22Rv1 (cell line): ENCODE measurements around the gene NFIA.
"Not testable (repeated sequence)": the region's sequence is repeated elsewhere in the genome, so short reads cannot be mapped to it uniquely, and the experiment has no call there.

ENCODE experiments used
- ZFX ChIP-seq: fragments of 450-650 bp; IDR thresholded peaks from 2 replicates; pipeline ENCODE4 v1.6.1; 2017; ENCODE audit warnings: antibody characterized with exemption, borderline replicate concordance
- TF ChIP-seq, protein P1 (sequence below): fragments of 450-650 bp; IDR thresholded peaks from 2 replicates; pipeline ENCODE4 v1.5.1; 2017; ENCODE audit warnings: mild to moderate bottlenecking

DNA sequence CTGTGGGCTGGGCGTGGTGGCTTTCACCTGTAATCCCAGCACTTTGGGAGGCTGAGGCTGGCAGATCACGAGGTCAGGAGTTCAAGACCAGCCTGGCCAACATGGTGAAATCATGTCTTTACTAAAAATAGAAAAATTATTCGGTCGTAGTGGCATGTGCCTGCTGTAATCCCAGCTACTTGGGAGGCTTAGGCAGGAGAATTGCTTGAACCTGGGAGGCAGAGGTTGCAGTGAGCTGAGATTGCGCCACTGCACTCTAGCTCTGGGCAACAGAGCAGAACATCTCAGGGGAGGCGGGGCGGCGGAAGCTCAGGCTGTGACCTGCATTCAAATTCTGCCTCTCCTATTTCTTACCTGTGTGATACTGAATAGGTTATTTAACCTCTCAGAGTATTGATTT, 196.1 kb downstream of the NFIA start:
- TF ChIP-seq, protein P1, sequence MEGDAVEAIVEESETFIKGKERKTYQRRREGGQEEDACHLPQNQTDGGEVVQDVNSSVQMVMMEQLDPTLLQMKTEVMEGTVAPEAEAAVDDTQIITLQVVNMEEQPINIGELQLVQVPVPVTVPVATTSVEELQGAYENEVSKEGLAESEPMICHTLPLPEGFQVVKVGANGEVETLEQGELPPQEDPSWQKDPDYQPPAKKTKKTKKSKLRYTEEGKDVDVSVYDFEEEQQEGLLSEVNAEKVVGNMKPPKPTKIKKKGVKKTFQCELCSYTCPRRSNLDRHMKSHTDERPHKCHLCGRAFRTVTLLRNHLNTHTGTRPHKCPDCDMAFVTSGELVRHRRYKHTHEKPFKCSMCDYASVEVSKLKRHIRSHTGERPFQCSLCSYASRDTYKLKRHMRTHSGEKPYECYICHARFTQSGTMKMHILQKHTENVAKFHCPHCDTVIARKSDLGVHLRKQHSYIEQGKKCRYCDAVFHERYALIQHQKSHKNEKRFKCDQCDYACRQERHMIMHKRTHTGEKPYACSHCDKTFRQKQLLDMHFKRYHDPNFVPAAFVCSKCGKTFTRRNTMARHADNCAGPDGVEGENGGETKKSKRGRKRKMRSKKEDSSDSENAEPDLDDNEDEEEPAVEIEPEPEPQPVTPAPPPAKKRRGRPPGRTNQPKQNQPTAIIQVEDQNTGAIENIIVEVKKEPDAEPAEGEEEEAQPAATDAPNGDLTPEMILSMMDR: not testable (repeated sequence)
- TF ChIP-seq ZFX: not testable (repeated sequence)
